Measurements from ENCODE around the gene FNIP2. TPM values are rescaled to one million over a fixed set of nuclear protein-coding genes. Genes with fewer than 3 reads are reported as not detected.

The FNIP2 gene
- total RNA-seq, 1 donor from 2014 or later, result 18.5 TPM

DNA sequence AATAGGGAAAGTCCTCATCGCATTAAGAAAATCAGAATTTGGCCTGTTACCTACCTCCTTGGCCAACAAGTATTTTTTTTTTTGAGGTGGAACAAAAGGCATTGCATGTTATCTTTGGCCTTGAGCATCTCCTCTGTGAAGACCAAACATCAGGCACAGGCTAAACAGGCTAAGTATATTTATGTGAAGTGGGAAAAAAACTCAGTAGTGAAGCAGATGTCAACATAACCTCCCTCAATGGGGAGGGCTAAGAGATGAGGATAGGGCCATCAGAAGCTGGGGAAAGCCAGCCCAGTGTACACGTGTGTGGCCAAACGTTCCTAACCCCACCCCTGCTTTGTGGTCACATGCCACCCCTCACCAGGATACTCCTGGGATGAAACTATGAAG, 102.5 kb downstream of the FNIP2 start:
- no peak overlapping the region for H3K27ac Mint-ChIP-seq (ENCODE audit: unreplicated experiment)
- H3K9me3 ChIP-seq (ENCODE audit: insufficient read depth, low read depth, low read length), result no peaks in the 10 kb centered on the region
- H3K36me3 ChIP-seq (ENCODE audit: insufficient read depth, low read length), result peaks cover 7% of the 10 kb centered on the region
- no peak overlapping the region for H3K4me3 Mint-ChIP-seq (ENCODE audit: unreplicated experiment)
- H3K4me1 Mint-ChIP-seq (ENCODE audit: low read depth, unreplicated experiment), result peaks cover 18% of the 10 kb centered on the region
- no peaks in the 10 kb centered on the region for H3K27me3 ChIP-seq (ENCODE audit: insufficient read depth, low read length)
- peaks cover 9% of the 10 kb centered on the region for H3K36me3 Mint-ChIP-seq (ENCODE audit: low read depth, unreplicated experiment)
- H3K27ac ChIP-seq (ENCODE audit: low read depth, low read length), result no peak overlapping the region
- no peak overlapping the region for H3K4me3 ChIP-seq (ENCODE audit: insufficient read depth, low read depth, low read length)
- H4K20me1 ChIP-seq (ENCODE audit: insufficient read depth, low read length), result no peaks in the 10 kb centered on the region
- no peaks in the 10 kb centered on the region for H3K9me3 Mint-ChIP-seq (ENCODE audit: unreplicated experiment)
- H2AFZ ChIP-seq (ENCODE audit: low read depth, low read length), result no peak overlapping the region
- peaks cover 16% of the 10 kb centered on the region for H3K4me1 ChIP-seq (ENCODE audit: insufficient read depth, low read length)
- DNase-seq (ENCODE audit: low read depth) (peak; percentile 2), FAIRE-seq (no peak)
- H3K79me2 ChIP-seq (ENCODE audit: insufficient read depth, low read length), result no peaks in the 10 kb centered on the region
- TF ChIP-seq EZH2 (IDR thresholded peaks at IDR 0.05; ENCODE audit: insufficient read depth, low read length) (no peak), CTCF (IDR thresholded peaks at IDR 0.05; ENCODE audit: insufficient read depth, low read depth, low read length) (no peak)
- no peak overlapping the region for H3K9ac ChIP-seq (ENCODE audit: low read length)
- no peak overlapping the region for H3K4me2 ChIP-seq (ENCODE audit: low read length)
- H3K27me3 Mint-ChIP-seq (ENCODE audit: low read depth, unreplicated experiment), result no peaks in the 10 kb centered on the region

DNA sequence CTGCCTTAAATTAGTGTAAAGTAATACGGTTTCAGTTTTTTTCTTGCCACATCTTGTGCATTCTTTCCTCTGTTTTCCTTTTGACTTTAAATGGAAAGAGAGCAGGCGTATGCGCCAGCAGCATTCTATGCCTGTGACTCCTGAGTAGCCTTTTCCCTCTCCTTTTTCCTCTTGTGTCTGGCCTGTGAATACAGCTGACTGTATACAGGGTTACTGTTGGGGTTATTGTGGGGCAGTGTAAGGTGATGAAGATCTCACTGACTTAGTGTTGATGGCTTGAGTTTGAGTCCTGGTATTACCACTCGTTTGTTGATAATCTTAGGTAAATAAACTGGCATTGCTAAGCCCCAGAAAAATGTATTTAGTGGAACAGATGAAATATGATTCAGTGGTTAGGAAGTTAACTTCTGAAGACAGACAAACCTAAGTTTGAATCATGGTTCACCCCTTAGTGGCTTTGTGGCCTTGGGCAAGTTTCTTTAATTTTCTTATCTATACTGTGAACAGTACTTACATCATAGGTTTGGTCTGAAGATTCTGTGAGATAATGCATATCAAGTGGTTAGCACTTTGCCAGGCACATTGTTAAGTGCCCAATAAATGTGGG, 105.1 kb downstream of the FNIP2 start:
- peaks cover 16% of the 10 kb centered on the region for H3K4me1 ChIP-seq (ENCODE audit: insufficient read depth, low read length)
- Mint-ChIP-seq H3K27ac (ENCODE audit: unreplicated experiment) (peak overlapping the region; percentile 68), H3K4me1 (ENCODE audit: low read depth, unreplicated experiment) (peaks cover 18% of the 10 kb centered on the region), H3K9me3 (ENCODE audit: unreplicated experiment) (no peaks in the 10 kb centered on the region), H3K36me3 (ENCODE audit: low read depth, unreplicated experiment) (peaks cover 4% of the 10 kb centered on the region), H3K27me3 (ENCODE audit: low read depth, unreplicated experiment) (no peaks in the 10 kb centered on the region), H3K4me3 (ENCODE audit: unreplicated experiment) (no peak overlapping the region)
- FAIRE-seq (peak; percentile 92), DNase-seq (ENCODE audit: low read depth) (peak; percentile 97)
- no peaks in the 10 kb centered on the region for H4K20me1 ChIP-seq (ENCODE audit: insufficient read depth, low read length)
- peaks cover 4% of the 10 kb centered on the region for H3K36me3 ChIP-seq (ENCODE audit: insufficient read depth, low read length)
- no peaks in the 10 kb centered on the region for H3K27me3 ChIP-seq (ENCODE audit: insufficient read depth, low read length)
- no peaks in the 10 kb centered on the region for H3K79me2 ChIP-seq (ENCODE audit: insufficient read depth, low read length)
- H3K9me3 ChIP-seq (ENCODE audit: insufficient read depth, low read depth, low read length), result no peaks in the 10 kb centered on the region
- H3K27ac ChIP-seq (ENCODE audit: low read depth, low read length), result peak overlapping the region; percentile 72
- H3K4me3 ChIP-seq (ENCODE audit: insufficient read depth, low read depth, low read length), result no peak overlapping the region
- no peak overlapping the region for H2AFZ ChIP-seq (ENCODE audit: low read depth, low read length)
- peak overlapping the region; percentile 52 for H3K9ac ChIP-seq (ENCODE audit: low read length)
- H3K4me2 ChIP-seq (ENCODE audit: low read length), result peak overlapping the region; percentile 76
- TF ChIP-seq EZH2 (IDR thresholded peaks at IDR 0.05; ENCODE audit: insufficient read depth, low read length) (no peak), CTCF (IDR thresholded peaks at IDR 0.05; ENCODE audit: insufficient read depth, low read depth, low read length) (no peak)

DNA sequence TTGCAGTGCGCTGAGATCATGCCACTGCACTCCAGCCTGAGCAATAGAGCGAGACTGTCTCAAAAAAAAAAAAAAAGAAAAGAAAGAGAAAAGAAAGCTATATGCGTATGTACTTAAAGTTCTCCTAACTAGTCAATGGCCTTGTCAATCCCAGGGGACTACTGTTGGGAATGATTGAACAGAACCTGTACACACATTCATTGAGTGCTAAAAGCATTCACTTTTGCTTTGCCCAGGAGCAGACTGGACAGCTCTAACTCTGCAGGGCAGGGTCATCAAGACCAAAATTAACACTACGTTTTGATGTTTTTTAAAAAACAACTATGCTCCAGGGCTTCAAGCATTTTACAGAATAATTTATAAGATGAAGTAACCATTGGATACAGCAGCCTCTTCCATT, 106.2 kb downstream of the FNIP2 start:
- Histone ChIP-seq H3K27me3 (ENCODE audit: insufficient read depth, low read length) (no peaks in the 10 kb centered on the region), H3K4me3 (ENCODE audit: insufficient read depth, low read depth, low read length) (no peak overlapping the region), H3K4me2 (ENCODE audit: low read length) (no peak overlapping the region), H3K9ac (ENCODE audit: low read length) (no peak overlapping the region), H3K4me1 (ENCODE audit: insufficient read depth, low read length) (peaks cover 16% of the 10 kb centered on the region), H3K36me3 (ENCODE audit: insufficient read depth, low read length) (no peaks in the 10 kb centered on the region), H4K20me1 (ENCODE audit: insufficient read depth, low read length) (no peaks in the 10 kb centered on the region), H2AFZ (ENCODE audit: low read depth, low read length) (no peak overlapping the region), H3K27ac (ENCODE audit: low read depth, low read length) (no peak overlapping the region), H3K79me2 (ENCODE audit: insufficient read depth, low read length) (no peaks in the 10 kb centered on the region), H3K9me3 (ENCODE audit: insufficient read depth, low read depth, low read length) (no peaks in the 10 kb centered on the region)
- Mint-ChIP-seq H3K36me3 (ENCODE audit: low read depth, unreplicated experiment) (peaks cover 6% of the 10 kb centered on the region), H3K9me3 (ENCODE audit: unreplicated experiment) (no peaks in the 10 kb centered on the region), H3K27me3 (ENCODE audit: low read depth, unreplicated experiment) (no peaks in the 10 kb centered on the region), H3K4me1 (ENCODE audit: low read depth, unreplicated experiment) (peaks cover 18% of the 10 kb centered on the region), H3K4me3 (ENCODE audit: unreplicated experiment) (no peak overlapping the region), H3K27ac (ENCODE audit: unreplicated experiment) (no peak overlapping the region)
- TF ChIP-seq EZH2 (IDR thresholded peaks at IDR 0.05; ENCODE audit: insufficient read depth, low read length) (no peak), CTCF (IDR thresholded peaks at IDR 0.05; ENCODE audit: insufficient read depth, low read depth, low read length) (no peak)
- FAIRE-seq (no peak), DNase-seq (ENCODE audit: low read depth) (no peak)
